ENCODE measurements around the gene TGFBR2.

Gene TGFBR2

DNA sequence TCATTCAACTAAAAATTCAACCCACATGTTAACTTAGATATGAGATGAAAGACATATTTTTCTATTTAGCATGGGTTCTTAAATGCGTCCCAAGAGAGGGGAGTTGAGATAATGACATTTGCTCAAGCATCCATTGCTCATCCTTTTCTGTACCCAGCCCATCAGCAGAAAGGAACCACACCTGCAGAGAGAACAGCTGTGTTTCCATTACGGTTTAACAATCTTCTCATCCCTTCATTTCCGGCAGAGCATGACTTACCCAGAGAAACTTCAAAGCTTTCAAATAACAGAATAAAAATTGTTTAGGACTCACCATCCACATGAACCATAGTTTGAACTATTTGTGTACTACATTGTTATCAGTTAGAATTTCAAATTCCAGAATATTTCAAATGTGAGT lies 113.1 kb downstream of the TGFBR2 start:
- DNase-seq (ENCODE audit: low read depth in 2 of 2) = no peak

DNA sequence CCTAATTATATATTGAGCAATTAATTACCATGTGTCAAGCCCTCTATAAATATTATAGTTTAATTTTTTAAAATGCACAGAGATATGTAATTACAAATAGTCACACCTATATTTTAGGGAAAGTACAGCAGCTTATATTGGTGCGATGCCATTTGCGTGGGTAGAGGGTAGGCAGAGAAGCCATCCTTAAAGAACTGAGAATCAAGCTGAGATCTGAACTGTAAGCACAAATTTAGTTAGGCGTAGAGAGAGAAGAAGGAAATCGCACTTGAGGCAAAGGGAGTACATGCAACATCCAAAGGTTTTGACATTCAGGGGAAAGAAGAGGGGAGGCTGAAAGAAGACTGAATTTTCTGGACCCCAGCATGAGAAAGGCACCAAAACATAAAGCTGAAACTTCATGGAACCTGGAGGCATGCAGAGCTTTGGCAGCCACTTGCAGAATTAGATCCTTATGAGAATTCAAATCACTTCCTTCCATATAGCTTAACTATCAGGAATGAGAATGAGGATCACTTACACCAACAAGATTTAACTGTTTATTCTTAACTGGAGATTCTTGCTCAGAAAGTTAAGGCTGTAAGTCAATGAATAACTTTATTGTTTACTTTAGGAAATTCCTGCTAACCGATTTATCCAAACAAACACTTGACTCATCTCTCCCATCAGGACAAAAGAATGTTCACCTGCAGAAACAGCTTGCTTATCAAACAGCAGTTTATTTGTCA lies 114.3 kb downstream of the TGFBR2 start:
- no peak for DNase-seq (ENCODE audit: low read depth in 2 of 2)

DNA sequence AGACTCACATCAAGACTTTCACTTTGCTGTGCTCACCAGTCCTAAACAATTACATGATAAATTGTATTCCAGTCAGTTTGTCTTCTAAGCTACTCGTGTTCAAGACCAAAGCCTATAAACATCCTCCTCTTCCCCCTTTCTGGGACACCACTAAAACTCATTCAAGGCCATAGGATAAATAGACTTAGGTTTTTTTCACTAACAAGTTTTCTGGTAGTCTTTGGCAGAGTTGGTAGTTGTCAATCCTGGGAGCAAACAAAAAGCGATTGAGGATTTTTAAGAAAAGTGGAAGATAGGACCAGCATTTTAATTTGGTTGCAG lies 114.9 kb downstream of the TGFBR2 start:
- DNase-seq (ENCODE audit: low read depth in 2 of 2) = no peak

DNA sequence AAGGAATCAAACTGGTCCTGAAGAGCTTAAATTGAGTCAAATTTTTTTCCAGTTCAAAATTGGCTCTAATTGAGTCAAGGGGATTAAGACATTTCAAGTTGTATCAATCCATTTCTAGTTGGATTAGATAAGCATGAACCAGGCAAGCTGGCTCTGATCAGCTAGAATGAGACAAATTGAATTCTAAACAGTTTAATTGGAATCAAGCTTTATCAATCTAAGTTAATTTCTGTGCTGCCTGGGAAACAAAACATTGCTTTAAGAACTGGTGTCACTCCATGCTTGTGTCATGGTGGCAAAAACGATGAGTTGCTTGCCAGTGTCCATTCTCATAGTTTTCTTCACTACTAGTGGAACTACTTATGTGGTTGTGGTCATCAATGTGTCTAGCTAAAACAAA lies 116.8 kb downstream of the TGFBR2 start:
- no peak for DNase-seq (ENCODE audit: low read depth in 2 of 2)

DNA sequence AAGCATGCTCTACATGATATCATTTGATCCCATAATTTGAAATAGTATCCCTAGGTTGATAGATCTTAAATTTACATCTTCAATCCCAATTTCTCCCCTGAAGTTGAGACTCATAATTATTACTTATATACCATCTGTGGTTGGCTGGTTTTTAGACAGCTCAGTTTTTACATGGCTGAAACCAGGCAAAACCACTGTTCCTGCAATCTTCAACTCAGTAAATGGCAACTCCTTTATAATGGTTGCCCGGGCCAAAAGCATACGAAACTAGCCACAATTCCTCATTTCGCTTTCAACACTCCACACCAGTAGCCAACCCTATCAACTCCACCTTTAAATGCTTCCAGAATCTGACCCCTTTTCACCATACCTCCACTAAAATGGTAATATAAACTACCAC lies 118.5 kb downstream of the TGFBR2 start:
- DNase-seq (ENCODE audit: low read depth in 2 of 2) = no peak

DNA sequence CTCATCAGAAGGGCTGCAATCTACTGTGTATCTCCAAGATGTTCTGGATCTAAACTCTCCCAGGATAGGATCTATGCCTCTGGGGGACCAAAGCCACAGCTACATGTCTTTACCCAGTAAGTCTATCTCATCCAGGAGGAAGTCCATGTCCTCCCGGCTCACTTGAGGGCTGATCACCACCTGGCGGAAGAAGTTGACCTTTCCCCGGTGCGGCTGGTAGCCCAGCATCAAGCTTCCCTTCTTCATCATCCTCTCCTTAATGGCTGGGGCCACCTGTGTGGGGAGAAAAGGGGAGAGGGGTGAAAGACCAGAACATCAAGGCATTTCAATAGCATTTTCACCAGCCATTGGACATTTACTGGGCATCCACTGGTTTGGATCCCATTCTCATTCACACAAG lies 121.7 kb downstream of the TGFBR2 start:
- DNase-seq (ENCODE audit: low read depth in 2 of 2) = no peak

DNA sequence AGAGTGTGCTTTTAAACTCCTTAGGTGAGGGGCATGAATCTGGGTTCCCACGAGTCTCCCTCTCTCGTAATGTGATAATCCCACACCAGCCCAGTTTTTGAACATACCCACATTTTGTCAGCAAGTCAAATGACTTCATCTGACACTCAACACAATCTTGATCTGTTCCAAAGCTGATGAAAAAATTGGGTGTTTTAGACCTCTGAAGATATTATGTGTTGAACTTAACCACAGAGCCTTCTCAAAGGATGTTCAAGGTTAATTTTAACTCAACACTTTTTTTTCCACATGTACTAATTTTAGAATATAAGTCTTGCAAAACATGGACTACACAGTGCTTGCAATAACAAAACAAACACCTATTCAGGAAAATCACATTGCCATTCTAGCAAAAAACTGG lies 123.1 kb downstream of the TGFBR2 start:
- DNase-seq (ENCODE audit: low read depth in 2 of 2) = no peak

DNA sequence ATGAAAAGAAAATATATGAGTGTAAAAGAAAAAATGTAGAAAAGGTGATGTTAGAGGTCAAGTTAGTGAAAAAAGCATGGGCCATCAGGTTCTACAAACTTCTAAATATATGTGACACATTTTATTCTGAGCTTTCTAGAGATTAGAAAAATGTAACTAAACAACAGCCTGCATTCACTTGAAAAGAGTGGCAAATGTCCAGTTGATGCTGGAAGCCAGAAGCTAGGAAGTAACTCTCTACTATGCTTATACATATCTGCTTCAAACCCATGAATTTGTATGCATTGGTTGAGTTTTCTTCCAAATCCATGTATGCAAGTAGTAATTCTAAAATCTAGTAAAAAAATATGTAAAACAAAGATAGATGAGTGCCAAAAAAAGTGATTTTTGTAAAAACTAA lies 123.5 kb downstream of the TGFBR2 start:
- no peak for DNase-seq (ENCODE audit: low read depth in 2 of 2)

DNA sequence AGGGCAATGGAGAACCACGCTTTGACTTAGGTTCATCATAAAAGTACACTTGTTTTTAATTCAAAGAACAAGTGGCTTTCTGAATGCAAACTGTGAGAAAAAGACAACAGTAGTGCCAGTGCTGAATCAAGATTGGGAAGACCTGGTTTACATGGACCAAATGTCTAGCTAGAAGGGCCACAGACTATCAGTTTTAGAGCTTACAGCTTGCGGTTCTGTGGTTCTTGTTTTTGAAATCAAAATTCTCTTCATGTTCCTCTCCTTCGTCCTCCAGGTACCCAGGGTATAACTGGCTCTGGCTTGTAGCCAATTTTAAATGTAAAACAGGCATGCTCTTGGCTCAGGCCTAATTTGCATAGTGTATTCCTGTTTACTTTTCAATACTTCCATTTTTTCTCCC lies 124.6 kb downstream of the TGFBR2 start:
- DNase-seq (ENCODE audit: low read depth in 2 of 2) = no peak

DNA sequence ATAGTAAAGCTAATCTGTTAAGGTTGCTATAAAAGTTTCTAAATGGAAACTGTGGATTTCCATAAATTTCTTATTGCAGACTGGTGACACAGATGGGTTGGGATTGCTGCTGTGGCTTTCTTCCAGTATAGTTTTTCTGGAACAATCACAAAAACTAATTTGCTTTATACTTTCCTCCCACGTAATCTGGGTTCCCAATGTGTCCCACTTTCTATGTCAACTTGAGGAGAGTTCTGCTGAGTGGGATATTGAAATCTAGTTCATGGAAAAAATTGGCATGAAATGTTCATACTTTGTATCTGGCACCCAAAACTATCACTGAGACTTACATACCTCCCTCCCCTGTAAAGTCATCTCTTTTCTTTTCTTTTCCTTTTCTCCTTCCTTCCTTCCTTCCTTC lies 126.8 kb downstream of the TGFBR2 start:
- DNase-seq (ENCODE audit: low read depth in 2 of 2) = no peak

DNA sequence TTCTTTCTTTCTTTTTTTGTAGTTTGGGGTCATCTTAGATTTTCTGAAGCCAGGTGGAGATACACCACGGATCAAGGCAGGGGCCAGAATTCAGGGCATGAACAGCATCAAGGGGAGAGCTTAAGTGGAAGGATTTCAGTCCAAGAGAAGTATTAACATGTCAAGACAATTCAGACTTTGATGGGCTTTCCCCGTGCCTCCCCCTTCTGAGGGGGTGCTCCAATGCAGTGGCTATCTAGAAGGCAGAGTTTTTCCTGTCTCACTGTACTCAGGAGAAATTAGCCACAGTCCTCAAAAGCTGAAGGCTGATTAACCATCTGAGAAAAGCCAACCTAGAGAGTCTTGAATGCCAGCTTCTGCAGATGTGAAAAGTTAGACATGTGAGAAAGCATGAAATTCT lies 127.3 kb downstream of the TGFBR2 start:
- DNase-seq (ENCODE audit: low read depth in 2 of 2) = no peak

DNA sequence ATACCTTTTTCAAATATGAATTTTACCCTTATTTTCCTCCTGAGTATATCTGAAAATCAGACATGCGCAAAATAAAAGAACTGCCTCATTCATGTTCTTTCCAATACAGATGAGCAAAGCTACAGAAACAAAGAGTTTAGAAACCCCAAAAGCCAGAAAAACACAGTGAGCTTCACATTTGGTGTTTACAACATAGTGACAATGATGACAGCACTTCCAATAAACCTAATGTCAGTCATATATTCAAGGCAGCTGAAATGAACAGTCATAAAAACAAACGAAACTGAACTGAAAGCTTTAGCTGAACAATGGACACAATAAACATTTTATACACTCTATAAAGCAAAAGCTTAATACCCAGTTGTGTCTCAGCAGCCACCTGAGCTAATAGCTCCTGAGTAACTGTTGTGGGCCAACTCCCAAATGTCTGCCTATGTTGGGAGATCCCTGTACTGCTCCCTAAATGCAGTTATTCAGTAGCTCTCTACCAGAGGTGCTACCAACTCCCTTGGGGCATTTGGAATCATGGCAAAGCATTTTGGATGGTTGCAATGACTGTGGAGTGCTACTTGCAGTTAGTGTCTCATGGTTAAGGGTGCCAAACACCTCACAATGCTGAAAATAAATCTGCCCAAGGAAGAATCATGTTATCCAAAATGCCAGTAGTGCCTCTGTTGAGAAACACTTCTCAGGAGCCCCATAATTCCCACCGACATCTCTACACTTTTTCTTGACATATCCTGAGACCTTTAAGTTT lies 131.5 kb downstream of the TGFBR2 start:
- DNase-seq (ENCODE audit: low read depth in 2 of 2) = no peak

DNA sequence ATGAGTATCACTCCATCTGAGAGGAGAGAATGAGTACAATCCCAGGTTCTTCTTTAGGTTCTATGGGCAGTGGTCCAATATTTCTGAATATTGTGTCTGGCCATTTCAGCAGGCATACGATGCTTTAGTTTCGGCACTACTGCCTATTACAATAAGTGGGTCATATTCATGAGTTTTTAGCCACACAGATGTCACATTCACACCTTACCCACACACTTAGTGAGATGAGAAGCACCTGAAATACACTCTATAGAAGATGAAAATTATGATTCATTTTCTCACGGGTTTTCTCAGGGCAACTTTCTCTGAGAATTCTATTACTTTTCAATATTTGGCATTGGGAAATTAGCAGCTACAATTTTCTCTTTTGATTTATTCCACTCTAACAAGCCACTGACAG lies 132.2 kb downstream of the TGFBR2 start:
- DNase-seq (ENCODE audit: low read depth in 2 of 2) = no peak

DNA sequence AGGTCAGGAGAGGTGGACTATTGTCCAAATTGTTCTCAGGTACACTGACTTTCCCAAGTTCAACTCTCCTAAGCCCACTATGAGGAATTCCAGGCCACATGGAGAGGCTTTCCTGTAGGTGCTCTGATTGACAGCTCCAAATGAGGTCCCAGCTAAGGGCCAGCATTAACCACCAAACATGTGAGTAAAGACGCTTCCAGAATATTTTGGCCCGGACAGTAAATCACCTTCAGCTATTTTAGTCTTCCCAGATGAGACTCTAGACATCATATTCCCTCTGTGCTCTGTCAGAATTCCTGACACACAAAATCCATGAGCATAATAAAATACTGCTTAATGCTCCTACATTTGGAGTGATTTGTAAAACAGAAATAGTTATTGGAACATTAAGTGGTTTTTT lies 135.5 kb downstream of the TGFBR2 start:
- DNase-seq (ENCODE audit: low read depth in 2 of 2) = no peak

DNA sequence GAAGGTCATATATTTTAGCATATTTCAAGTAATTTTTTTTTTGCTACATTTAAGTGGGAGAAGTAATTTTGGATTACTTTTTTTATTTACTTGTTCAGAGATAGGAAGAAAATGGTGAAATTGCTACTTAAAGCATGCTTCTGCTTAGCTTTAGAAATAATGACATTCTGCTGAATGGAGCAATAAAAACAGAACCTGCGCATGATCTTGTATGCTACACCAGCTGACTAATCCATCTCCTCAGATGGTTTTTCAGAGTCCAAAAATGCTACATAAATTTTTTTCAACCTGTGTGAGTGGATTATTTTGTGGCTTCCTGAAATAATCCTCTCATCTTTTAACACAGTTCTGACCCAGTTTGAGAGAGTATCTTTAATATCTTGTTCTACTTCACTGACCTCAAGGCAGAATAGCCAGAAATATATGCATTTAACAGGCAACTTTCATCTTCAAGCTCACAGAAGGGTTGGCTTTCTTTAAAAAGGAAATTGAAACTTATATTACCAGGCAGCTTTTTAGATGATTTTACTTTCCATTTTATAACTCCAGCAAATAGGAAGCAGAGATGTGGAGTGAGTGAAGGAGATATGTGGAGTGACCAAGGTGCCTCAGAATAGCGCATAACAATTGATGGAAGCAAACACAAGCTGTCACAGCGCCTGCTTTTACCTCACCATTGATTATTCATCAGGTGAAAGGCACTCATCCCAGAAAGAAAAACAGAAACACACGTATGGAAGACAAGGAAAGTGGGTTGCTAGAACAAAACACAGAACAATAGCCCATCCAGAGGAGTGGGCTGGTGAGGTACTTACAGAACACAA lies 136.6 kb downstream of the TGFBR2 start:
- no peak for DNase-seq (ENCODE audit: low read depth in 2 of 2)

Data from stimulated activated CD8-positive, alpha-beta memory T cell treated with anti-CD3 and anti-CD28 coated beads, Interleukin-2, amount 100 ng/mL, for 48 hours (primary cell).